GM21717 (cell line): ENCODE measurements around the gene GABRA5.

Experiments
- ATAC-seq: cut with Tn5 transposase; IDR thresholded peaks from one replicate; pipeline ENCODE4 v1.9.1; 2021; ENCODE audit warnings: mild to moderate bottlenecking, moderate library complexity; ENCODE audit not compliant: unreplicated experiment

The GABRA5 gene

GRCh38 chr15:26985050-26985449 lies 118.2 kb downstream of the GABRA5 start:
- ATAC-seq = no peak

GRCh38 chr15:26996250-26996649 lies 129.4 kb downstream of the GABRA5 start:
- no peak for ATAC-seq
